ENCODE results near the gene IGSF5. TPM values are rescaled to one million over a fixed set of nuclear protein-coding genes. Genes with fewer than 3 reads are reported as not detected.

IGSF5 gene
- total RNA-seq, 1 donor = not detected

GRCh38 chr21:39788383-39788782, 43.4 kb downstream of the IGSF5 start:
- TF ChIP-seq CTCF (IDR thresholded peaks at IDR 0.05; ENCODE audit: insufficient read depth, low read depth, low read length) = peak; percentile 47
- peak; percentile 28 for DNase-seq (ENCODE audit: low read depth)

GRCh38 chr21:39796466-39796865, 51.5 kb downstream of the IGSF5 start:
- TF ChIP-seq CTCF (IDR thresholded peaks at IDR 0.05; ENCODE audit: insufficient read depth, low read depth, low read length) = no peak
- no peak for DNase-seq (ENCODE audit: low read depth)
- no peak overlapping the region for H3K4me3 ChIP-seq (ENCODE audit: low read depth, low read length)

More at GRCh38 chr21:39788383-39788782, 43.4 kb downstream of the IGSF5 start:
- H3K4me3 ChIP-seq (ENCODE audit: low read depth, low read length) = no peak overlapping the region

GRCh38 chr21:39799178-39799577, 54.2 kb downstream of the IGSF5 start:
- DNase-seq (ENCODE audit: low read depth) = no peak
- H3K4me3 ChIP-seq (ENCODE audit: low read depth, low read length) = no peak overlapping the region
- TF ChIP-seq CTCF (IDR thresholded peaks at IDR 0.05; ENCODE audit: insufficient read depth, low read depth, low read length) = no peak

GRCh38 chr21:39800311-39800710, 55.3 kb downstream of the IGSF5 start:
- no peak for TF ChIP-seq CTCF (IDR thresholded peaks at IDR 0.05; ENCODE audit: insufficient read depth, low read depth, low read length)
- no peak for DNase-seq (ENCODE audit: low read depth)
- H3K4me3 ChIP-seq (ENCODE audit: low read depth, low read length) = no peak overlapping the region

GRCh38 chr21:39802217-39802616, 57.2 kb downstream of the IGSF5 start:
- no peak overlapping the region for H3K4me3 ChIP-seq (ENCODE audit: low read depth, low read length)
- no peak for TF ChIP-seq CTCF (IDR thresholded peaks at IDR 0.05; ENCODE audit: insufficient read depth, low read depth, low read length)
- no peak for DNase-seq (ENCODE audit: low read depth)

GRCh38 chr21:39803393-39803792, 58.4 kb downstream of the IGSF5 start:
- H3K4me3 ChIP-seq (ENCODE audit: low read depth, low read length) = no peak overlapping the region
- no peak for DNase-seq (ENCODE audit: low read depth)
- no peak for TF ChIP-seq CTCF (IDR thresholded peaks at IDR 0.05; ENCODE audit: insufficient read depth, low read depth, low read length)

GRCh38 chr21:39804240-39804639, 59.3 kb downstream of the IGSF5 start:
- no peak for DNase-seq (ENCODE audit: low read depth)
- TF ChIP-seq CTCF (IDR thresholded peaks at IDR 0.05; ENCODE audit: insufficient read depth, low read depth, low read length) = no peak
- H3K4me3 ChIP-seq (ENCODE audit: low read depth, low read length) = no peak overlapping the region

Data from fibroblast of villous mesenchyme (primary cell).